Stimulated activated CD8-positive, alpha-beta memory T cell treated with anti-CD3 and anti-CD28 coated beads, Interleukin-4, amount 100 ng/mL, for 1 hour (primary cell): Measurements from ENCODE around the gene SLC51A.
"Not testable (repeated sequence)": the region's sequence is repeated elsewhere in the genome, so short reads cannot be mapped to it uniquely, and the experiment has no call there.

Experiments
- DNase-seq, 2 donors: peaks; one replicate each; pipeline ENCODE4 v3.0.0-alpha.2; 2020; ENCODE audit warnings: low read depth in 2 of 2, low spot score in 1 of 2

Gene SLC51A

GRCh38 chr3:196216089-196216564, at the start of gene SLC51A:
TSS of gene SLC51A (plus strand) at chr3:196216534. CDS start at chr3:196216713, 179 bp downstream.
- no peak for DNase-seq

GRCh38 chr3:196166741-196167140, 49.6 kb upstream of the SLC51A start:
- no peak for DNase-seq

DNA sequence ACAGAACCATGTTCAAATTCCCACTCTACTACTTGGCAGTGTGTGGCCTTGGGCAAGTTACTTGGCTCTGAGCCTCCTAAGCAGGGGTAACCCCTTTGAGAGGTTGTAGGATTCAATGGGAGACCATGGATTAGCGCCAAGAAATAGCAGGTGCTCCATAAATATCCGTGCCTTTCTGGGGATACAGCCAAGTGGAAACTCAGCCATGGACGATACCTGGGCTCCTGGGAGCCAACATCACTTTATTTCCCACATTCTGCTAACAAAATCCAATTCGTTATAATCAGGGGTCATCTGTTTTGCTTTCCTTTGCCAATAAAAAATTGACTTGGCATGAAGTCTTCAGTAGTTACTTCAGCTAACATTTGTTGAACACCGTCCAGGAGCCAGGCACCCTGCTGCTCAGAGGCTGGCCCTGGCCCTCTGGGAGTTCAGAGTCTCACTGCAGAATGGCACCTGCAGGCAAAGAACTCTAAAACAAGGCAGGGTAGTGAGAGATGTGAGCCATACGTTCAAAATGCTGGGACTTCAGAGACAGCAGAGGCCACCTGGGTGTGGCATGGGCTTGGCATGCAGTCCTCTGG, 47.4 kb upstream of the SLC51A start:
- no peak for DNase-seq

GRCh38 chr3:196169836-196170240, 46.5 kb upstream of the SLC51A start:
- no peak for DNase-seq

GRCh38 chr3:196170296-196170695, 46.0 kb upstream of the SLC51A start:
- DNase-seq = not testable (repeated sequence)

DNA sequence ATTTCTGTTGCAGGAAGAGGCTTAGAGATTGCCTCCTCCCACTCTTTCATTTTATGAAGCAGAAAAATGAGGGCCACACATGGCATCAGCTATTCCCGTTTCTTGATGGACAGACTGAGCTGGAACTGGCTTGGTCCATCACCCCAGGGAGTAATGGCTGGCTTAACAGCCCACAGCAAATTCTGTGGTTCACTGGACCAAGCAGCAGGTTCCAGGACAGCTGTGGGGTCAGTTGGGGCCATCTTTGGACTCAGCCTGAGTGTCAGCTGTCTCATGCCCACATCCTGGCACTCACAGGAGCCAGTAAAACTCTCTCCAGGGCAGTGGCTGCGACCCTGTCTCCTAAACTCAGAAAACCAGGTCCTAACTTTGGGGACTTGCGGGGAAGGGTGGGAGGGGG, 41.7 kb upstream of the SLC51A start:
- DNase-seq = no peak

DNA sequence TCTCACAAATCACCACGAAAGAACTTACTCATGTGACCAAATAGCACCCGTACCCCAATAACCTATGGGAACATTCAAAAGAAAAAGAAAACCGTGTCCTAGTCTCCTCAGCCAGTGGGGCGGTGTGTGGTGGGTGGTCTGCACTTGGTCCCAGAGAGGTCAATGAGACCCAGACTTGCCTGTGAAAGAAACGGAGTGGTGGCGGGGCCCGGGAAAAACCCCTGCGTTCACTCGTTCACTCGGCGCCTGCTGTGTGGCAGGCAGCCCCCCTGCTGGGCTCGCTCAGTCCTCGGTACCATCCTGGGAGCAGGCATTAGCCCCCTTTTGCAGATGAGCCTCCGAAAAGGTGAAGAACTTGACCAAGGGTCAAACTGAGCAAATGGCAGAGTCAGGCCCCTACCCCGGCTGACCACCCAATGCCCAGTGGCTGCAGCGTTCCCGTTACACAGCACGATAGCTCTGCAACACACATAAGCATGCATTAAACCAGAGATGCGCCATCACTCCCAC, 41.2 kb upstream of the SLC51A start:
- DNase-seq = no peak

- no peak for DNase-seq
Measured at GRCh38 chr3:196175722-196176121, 40.6 kb upstream of the SLC51A start.

GRCh38 chr3:196177567-196177966, 38.8 kb upstream of the SLC51A start:
- DNase-seq = no peak

- DNase-seq = no peak
Measured at GRCh38 chr3:196177967-196178366, 38.4 kb upstream of the SLC51A start.

GRCh38 chr3:196178993-196179379, 37.3 kb upstream of the SLC51A start:
- DNase-seq = no peak

- DNase-seq = peak; percentile 67 to 74
Measured at GRCh38 chr3:196179380-196180308, 36.7 kb upstream of the SLC51A start.

GRCh38 chr3:196180346-196180745, 36.0 kb upstream of the SLC51A start:
- no peak for DNase-seq

- no peak for DNase-seq
Measured at GRCh38 chr3:196181127-196181546, 35.2 kb upstream of the SLC51A start.

GRCh38 chr3:196184169-196184432, 32.2 kb upstream of the SLC51A start:
- DNase-seq = not testable (repeated sequence)

GRCh38 chr3:196184881-196185280, 31.5 kb upstream of the SLC51A start:
- no peak for DNase-seq

GRCh38 chr3:196186651-196187573, 29.4 kb upstream of the SLC51A start:
- DNase-seq = no peak

GRCh38 chr3:196189566-196190347, 26.6 kb upstream of the SLC51A start:
- DNase-seq = no peak

DNA sequence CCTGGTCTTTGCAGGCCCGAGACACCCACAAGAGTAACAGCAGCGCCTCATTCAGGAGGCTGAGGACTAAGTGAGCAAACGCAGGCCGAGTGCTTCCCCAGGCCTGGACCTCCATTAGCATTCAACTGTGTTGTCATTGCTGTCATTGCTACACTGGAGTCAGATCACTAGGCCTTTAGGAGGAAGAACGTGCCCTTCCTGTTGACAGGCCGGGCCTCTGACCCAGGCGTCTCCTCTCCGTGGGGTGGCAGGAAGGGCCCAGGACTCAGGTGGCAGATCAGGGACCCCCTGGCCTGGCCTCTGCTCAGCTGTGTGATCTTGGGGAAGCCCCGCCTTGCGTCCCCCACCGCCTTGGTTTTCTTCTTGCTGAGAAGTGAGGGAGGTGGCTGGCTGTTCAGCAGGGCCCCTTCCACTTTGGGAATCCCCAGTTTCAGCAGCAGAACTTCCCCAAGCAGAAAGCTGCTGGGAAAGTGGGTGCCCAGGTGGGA, 24.3 kb upstream of the SLC51A start:
- DNase-seq = peak in 1 of 2 donors; percentile 11

- DNase-seq = no peak
Measured at GRCh38 chr3:196192524-196193051, 23.7 kb upstream of the SLC51A start.
